GM12801 (cell line): ENCODE measurements around the gene CUL1.

Experiments used
- TF ChIP-seq, protein P1 (sequence below): IDR thresholded peaks from one replicate; pipeline ENCODE4 v1.5.1; 2011; ENCODE audit warnings: control low read depth; ENCODE audit not compliant: insufficient read length; ENCODE audit errors: extremely low read depth

The CUL1 gene

DNA sequence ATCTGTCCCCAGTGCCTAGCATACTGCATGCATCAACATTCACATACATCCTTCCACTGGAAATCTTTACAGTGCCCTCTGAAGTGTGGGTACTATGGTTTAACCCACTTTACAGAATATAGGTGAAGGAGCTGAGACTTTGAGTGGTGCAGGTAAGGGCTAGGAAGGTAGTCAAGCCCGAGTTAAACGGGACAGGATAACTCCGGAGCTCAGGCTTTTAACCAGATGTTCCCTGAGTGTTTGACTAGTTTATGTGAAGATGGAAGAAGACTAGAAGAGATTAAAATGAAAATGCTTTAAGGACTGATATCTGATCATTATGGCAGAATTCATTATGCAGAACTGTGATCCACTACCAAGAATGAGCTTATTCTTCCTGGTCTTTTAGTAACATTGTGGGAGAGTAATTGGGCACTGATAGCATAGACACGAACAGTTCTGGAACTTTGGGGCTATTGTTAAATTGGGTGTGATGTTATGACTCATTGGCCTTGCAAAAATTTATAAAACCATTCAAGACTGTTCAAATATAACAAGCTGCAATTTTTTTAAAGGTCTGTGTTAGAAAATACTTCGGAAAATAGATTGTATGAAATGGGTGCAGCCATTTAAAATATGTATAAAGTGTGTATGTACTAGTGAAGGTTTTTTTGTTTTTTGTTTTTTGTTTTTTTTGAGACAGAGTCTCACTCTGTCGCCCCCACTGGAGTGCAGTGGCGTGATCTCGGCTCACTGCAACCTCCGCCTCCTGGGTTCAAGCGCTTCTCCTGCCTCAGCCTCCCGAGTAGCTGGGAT is 4.4 kb downstream of the CUL1 start:
- TF ChIP-seq, protein P1, sequence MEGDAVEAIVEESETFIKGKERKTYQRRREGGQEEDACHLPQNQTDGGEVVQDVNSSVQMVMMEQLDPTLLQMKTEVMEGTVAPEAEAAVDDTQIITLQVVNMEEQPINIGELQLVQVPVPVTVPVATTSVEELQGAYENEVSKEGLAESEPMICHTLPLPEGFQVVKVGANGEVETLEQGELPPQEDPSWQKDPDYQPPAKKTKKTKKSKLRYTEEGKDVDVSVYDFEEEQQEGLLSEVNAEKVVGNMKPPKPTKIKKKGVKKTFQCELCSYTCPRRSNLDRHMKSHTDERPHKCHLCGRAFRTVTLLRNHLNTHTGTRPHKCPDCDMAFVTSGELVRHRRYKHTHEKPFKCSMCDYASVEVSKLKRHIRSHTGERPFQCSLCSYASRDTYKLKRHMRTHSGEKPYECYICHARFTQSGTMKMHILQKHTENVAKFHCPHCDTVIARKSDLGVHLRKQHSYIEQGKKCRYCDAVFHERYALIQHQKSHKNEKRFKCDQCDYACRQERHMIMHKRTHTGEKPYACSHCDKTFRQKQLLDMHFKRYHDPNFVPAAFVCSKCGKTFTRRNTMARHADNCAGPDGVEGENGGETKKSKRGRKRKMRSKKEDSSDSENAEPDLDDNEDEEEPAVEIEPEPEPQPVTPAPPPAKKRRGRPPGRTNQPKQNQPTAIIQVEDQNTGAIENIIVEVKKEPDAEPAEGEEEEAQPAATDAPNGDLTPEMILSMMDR: no peak

DNA sequence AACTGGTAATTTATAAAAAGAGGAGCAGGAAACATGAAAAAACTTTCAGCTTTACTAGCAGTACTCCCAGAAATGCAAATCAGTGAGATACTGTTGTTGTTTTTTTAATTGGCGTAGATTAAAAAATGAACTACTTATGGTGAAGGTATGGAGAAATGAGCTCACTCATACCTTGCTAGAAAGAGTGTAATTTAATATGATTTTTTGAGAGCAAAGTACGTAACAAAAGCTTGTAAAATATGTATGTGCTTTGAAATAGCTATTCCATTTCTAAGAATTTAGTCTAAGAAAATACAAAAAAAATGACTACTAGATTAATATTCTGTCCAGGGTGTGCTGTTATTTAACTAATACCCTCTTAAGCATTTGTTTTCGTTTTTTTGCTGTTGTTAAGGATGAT is 5.5 kb downstream of the CUL1 start:
- TF ChIP-seq, protein P1: no peak

DNA sequence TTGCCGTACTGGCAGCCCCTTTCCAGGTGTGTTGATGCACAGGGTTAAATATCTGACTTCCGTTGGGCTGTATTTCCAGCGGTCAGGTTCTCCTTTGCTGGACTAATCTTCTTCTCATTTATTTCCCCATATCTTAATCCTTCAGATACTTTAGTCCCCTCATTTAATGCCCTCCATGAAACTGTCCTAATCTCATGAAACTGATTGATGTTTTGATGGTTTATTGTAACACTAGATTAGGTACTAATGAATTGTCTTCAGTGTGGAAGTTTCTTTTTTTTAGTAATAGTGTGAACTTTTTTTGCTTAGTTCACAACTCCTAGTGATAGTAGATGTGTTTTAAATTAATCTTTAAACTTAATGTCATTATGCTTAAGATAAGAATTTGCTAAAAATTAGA is 6.3 kb downstream of the CUL1 start:
- TF ChIP-seq, protein P1: no peak

DNA sequence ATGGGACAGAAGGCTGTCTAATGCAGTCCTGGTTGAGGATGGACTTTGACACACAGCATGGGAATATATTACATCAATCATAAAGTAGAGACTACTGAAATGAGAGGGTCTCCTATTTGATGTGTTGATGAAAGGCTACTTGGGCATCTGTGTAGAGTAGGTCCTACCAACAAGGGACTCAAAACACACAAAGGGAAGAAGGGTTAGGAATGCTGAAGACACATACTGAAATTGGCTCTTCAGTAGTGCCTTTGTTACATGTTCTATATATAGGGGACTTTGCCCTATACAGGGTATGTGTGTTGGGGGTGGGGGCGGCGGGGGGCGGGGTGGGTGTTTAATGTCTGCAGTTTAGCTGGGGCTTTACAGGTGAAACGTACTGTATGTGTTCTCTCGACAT is 7.7 kb downstream of the CUL1 start:
- TF ChIP-seq, protein P1: no peak

DNA sequence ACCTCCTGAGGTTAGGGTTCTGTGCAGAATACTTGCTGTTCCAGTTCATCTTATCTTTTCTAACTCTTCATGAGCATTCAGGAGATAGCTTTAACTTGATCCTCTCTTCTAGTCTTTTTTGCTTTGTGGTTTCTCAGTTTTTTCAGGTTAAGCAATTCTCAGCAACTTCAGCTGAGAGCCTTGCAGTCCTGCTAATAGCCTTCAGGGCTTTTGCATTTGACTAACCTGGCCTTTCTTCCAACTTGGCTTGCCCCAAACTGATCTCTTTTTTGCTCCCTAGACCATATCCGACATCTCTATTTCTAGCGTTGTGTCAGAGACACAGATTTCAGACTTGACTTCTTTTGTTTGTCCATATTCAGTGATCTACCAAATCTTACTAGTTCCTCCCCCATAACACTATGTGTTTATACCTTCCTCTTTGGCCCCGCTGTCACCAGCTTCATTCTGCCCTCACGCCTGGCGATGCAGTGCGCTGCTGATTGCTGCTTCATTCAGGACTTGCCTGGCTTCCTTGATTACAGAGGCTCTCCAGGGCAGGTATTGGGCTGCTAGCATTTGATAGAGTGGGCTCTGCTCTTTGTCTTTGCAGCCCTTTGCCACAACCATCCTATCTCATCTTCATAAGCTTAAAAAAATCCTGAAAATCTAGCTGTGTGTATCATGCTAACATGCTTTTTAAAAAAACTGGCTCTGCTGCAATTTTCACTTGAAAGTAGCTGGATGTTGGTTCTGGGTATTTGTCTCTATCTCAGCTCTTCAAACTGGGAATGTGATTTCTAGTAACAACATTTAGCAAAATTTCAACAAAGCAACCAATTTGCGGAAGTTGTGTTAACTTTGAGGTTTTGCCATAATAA is 9.6 kb downstream of the CUL1 start:
- TF ChIP-seq, protein P1: no peak

DNA sequence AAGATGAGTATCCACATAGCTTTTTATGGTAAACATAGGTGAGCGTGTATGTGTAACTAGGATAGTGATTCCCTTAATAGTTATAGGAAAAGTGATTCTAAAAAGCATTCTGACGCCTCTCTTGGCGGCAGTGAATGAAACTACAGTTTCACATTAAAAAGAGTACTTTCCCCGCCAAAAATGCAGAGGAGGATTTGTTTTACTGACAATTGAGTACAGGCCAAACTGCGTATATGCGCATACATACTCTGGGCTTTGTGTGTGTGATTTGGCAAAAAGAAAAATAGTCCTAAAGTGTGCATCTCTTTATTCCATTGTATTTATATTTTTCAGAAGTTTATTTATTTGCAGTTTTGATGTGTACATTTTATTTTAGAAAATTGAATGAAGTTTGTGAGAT is 10.3 kb downstream of the CUL1 start:
- TF ChIP-seq, protein P1: no peak
